OCI-LY1 (cell line): ENCODE results near the gene RPL37A.

Experiments used
- CTCF ChIP-seq: fragments of 200-600 bp; sonication (generic), shearing (Covaris generic); IDR thresholded peaks from 2 replicates; pipeline ENCODE4 v1.5.1; 2017; ENCODE audit warnings: mild to moderate bottlenecking, antibody characterized with exemption, low read length, moderate library complexity, mixed read lengths
- EZH2 ChIP-seq: fragments of 200-600 bp; sonication (generic), shearing (Covaris generic); IDR thresholded peaks from 2 replicates; pipeline ENCODE4 v1.8.0; 2017; ENCODE audit warnings: borderline replicate concordance, mixed run types, mild to moderate bottlenecking, antibody characterized with exemption, low read length, moderate library complexity, mixed read lengths

- TF ChIP-seq CTCF: no peak
- no peak for TF ChIP-seq EZH2
Measured at GRCh38 chr2:216491793-216492596, 6.6 kb upstream of the RPL37A start.
